CD8-positive, alpha-beta memory T cell (primary cell): ENCODE data around the gene SLCO3A1. TPM values are rescaled to one million over a fixed set of nuclear protein-coding genes. Genes with fewer than 3 reads are reported as not detected.

Experiments used
- CTCF ChIA-PET: fragments of 350-600 bp; sonication (Branson Sonifier 250); formaldehyde crosslinking; loops from one replicate; lab custom pipeline; 2021; ENCODE audit warnings: antibody characterized with exemption; lab: Charles Lee
- POLR2A ChIA-PET: fragments of 350-600 bp; sonication (Branson Sonifier 250); formaldehyde crosslinking; loops from one replicate; lab custom pipeline; 2021; ENCODE audit warnings: antibody characterized with exemption; lab: Charles Lee
- DNase-seq, 5 donors: peaks; one replicate each; pipeline versions ENCODE4 v3.0.0 to v3.0.0-alpha.2; 2020 to 2022; ENCODE audit warnings: mixed read lengths in 1 of 5
- H3K27ac ChIP-seq: one replicate; pipeline ENCODE4 v1.7.0; 2013; ENCODE audit warnings: low read depth, mild to moderate bottlenecking, low read length, moderate library complexity
- H3K27me3 ChIP-seq: 2 replicates; pipeline ENCODE4 v1.7.0; 2013; ENCODE audit warnings: low read length, mild to moderate bottlenecking; ENCODE audit not compliant: insufficient read depth, poor library complexity, severe bottlenecking
- H3K36me3 ChIP-seq: 2 replicates; pipeline ENCODE4 v1.7.0; 2013; ENCODE audit warnings: mild to moderate bottlenecking, low read length, moderate library complexity; ENCODE audit not compliant: insufficient read depth
- H3K4me1 ChIP-seq: 2 replicates; pipeline ENCODE4 v1.7.0; 2013; ENCODE audit warnings: mild to moderate bottlenecking, low read length, moderate library complexity; ENCODE audit not compliant: insufficient read depth
- H3K4me3 ChIP-seq: 2 replicates; pipeline ENCODE4 v1.7.0; 2013; ENCODE audit warnings: mild to moderate bottlenecking, low read length
- H3K9me3 ChIP-seq: 2 replicates; pipeline ENCODE4 v1.7.0; 2013; ENCODE audit warnings: mild to moderate bottlenecking, low read length
- H3K27ac Mint-ChIP-seq, 8 donors: one replicate each; pipeline ENCODE4 v1.8.0; 2020 to 2021; ENCODE audit warnings: mixed read lengths in 8 of 8, mild to moderate bottlenecking in 6 of 8, inconsistent platforms in 3 of 8, moderate library complexity in 3 of 8
- H3K27me3 Mint-ChIP-seq, 2 donors: one replicate each; pipeline ENCODE4 v1.8.0; 2020 to 2021; ENCODE audit warnings: mixed read lengths in 2 of 2, mild to moderate bottlenecking in 1 of 2, moderate library complexity in 1 of 2
- H3K36me3 Mint-ChIP-seq, 3 donors: one replicate each; pipeline ENCODE4 v1.8.0; 2020 to 2021; ENCODE audit warnings: mixed read lengths in 3 of 3, inconsistent platforms in 1 of 3, mild to moderate bottlenecking in 1 of 3
- H3K4me1 Mint-ChIP-seq, 3 donors: one replicate each; pipeline ENCODE4 v1.8.0; 2020 to 2021; ENCODE audit warnings: mixed read lengths in 3 of 3, inconsistent platforms in 1 of 3, mild to moderate bottlenecking in 1 of 3
- H3K4me3 Mint-ChIP-seq, 7 donors: one replicate each; pipeline ENCODE4 v1.8.0; 2020 to 2021; ENCODE audit warnings: mixed read lengths in 7 of 7, mild to moderate bottlenecking in 6 of 7, moderate library complexity in 4 of 7, inconsistent platforms in 2 of 7
- H3K9me3 Mint-ChIP-seq, 5 donors: one replicate each; pipeline ENCODE4 v1.8.0; 2020 to 2022; ENCODE audit warnings: mixed read lengths in 5 of 5, mild to moderate bottlenecking in 3 of 5, moderate library complexity in 2 of 5, inconsistent platforms in 1 of 5
- polyA plus RNA-seq: library from polyadenylated mRNA; unstranded; fragments of 300-500 nt; fragmentation: Illumina TruSeq; gene quantifications from one replicate; pipeline ENCODE4 v1.2.3, GENCODE V29; 2021
- total RNA-seq, 2 experiments: library from RNA; stranded (reverse); gene quantifications; one replicate each; pipeline ENCODE4 v1.2.3, GENCODE V29; 2021

Gene SLCO3A1
- total and polyA plus RNA-seq, 3 experiments from 2014 or later: 10.0 to 47.9 (median 10.8) TPM

DNA sequence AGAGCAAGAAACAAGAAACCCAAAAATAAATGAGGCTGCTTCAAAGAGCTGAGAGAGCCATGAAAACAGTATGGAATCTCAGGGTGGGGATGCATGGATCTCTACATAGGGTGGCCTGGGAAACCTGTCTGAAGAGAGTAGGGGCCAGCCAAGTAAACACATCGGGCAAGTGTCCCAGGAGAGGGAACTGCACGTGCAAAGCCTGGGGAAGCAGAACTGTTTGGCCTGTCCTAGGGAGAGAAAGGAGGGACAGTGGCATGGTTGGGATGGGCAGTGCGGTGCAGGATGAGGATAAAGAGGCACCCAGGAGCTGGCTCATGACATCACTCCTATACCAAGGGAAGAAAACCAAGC is 271.1 kb downstream of the SLCO3A1 start:
- Mint-ChIP-seq H3K4me1 (peaks cover 10 to 17% (median 12%) of the 10 kb centered on the region in 3 donors), H3K4me3 (no peak overlapping the region), H3K9me3 (peaks cover 0 to 3% (median 0%) of the 10 kb centered on the region in 5 donors), H3K27me3 (no peaks in the 10 kb centered on the region), H3K36me3 (peaks cover 29 to 93% (median 50%) of the 10 kb centered on the region in 3 donors), H3K27ac (peak overlapping the region in 2 of 8 donors; percentile 30 to 39)
- H3K36me3 ChIP-seq: peaks cover 7% of the 10 kb centered on the region
- H3K4me1 ChIP-seq: no peaks in the 10 kb centered on the region
- CTCF ChIA-PET: interaction anchor here (0.9 kb wide), 1 partner anchor 26 kb away, joined by 3 read pairs; no protein-coding TSS in a partner anchor
- POLR2A ChIA-PET: no interaction called here
- no peaks in the 10 kb centered on the region for H3K9me3 ChIP-seq
- H3K27ac ChIP-seq: no peak overlapping the region
- H3K27me3 ChIP-seq: no peaks in the 10 kb centered on the region
- no peak overlapping the region for H3K4me3 ChIP-seq
- no peak for DNase-seq

DNA sequence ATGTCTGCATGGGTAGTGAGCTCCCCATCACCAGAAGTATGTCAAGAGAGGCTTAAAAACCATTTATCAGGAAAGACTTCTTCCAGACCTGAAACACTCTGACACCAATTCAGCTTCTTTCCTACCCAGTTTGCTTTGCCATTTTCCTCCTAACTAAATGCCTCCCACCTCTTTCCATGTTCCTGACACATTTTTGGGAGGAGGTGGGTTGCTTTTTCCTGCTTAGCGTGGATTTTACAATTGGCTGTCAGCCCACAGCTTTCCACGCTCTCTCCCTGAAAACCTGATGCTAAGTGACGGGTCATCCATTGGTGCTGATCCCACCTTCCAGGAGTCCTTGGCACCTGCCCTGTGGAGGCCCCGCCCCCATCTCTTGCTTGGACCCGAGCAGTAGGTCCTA is 275.3 kb downstream of the SLCO3A1 start:
- POLR2A ChIA-PET: no interaction called here
- H3K27ac Mint-ChIP-seq: peak overlapping the region in 2 of 8 donors; percentile 7 to 79
- no peaks in the 10 kb centered on the region for H3K36me3 ChIP-seq
- H3K27me3 ChIP-seq: no peaks in the 10 kb centered on the region
- CTCF ChIA-PET: interaction anchor here (1.3 kb wide), 1 partner anchor 18 kb away, joined by 3 read pairs; no protein-coding TSS in a partner anchor
- no peaks in the 10 kb centered on the region for H3K27me3 Mint-ChIP-seq
- H3K9me3 Mint-ChIP-seq: no peaks in the 10 kb centered on the region
- H3K4me3 Mint-ChIP-seq: no peak overlapping the region
- no peaks in the 10 kb centered on the region for H3K9me3 ChIP-seq
- DNase-seq: no peak
- no peak overlapping the region for H3K27ac ChIP-seq
- H3K4me1 ChIP-seq: no peaks in the 10 kb centered on the region
- H3K4me3 ChIP-seq: no peak overlapping the region
- H3K36me3 Mint-ChIP-seq: peaks cover 13 to 89% (median 32%) of the 10 kb centered on the region in 3 donors
- H3K4me1 Mint-ChIP-seq: peaks cover 0 to 6% (median 0%) of the 10 kb centered on the region in 3 donors

DNA sequence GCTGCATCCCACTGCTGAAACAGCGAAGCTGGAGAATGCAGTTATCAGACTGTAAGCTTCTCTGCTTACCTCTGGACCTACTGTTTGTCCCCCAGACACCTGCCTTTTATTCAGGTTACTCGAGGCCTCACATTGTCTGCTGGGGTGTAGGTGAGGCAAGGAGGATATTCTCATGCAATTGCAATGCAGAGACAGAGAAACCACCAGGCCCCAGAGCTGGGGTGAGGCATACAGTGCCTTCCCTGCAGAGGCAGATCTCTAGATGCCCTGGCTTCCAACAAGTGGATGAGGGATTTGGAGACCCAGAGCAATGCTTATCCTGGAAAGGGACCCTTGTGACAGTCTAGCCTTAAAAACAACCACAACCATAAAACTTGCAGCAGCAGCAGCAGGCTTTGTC is 276.7 kb downstream of the SLCO3A1 start:
- Histone ChIP-seq H3K27ac (no peak overlapping the region), H3K27me3 (no peaks in the 10 kb centered on the region), H3K9me3 (no peaks in the 10 kb centered on the region), H3K36me3 (no peaks in the 10 kb centered on the region), H3K4me3 (no peak overlapping the region), H3K4me1 (no peaks in the 10 kb centered on the region)
- Mint-ChIP-seq H3K4me1 (peaks cover 7 to 17% (median 13%) of the 10 kb centered on the region in 3 donors), H3K27ac (no peak overlapping the region), H3K27me3 (no peaks in the 10 kb centered on the region), H3K4me3 (no peak overlapping the region), H3K9me3 (no peaks in the 10 kb centered on the region), H3K36me3 (peaks cover 20 to 87% (median 31%) of the 10 kb centered on the region in 3 donors)
- ChIA-PET CTCF (no interaction called here), POLR2A (no interaction called here)
- DNase-seq: no peak

DNA sequence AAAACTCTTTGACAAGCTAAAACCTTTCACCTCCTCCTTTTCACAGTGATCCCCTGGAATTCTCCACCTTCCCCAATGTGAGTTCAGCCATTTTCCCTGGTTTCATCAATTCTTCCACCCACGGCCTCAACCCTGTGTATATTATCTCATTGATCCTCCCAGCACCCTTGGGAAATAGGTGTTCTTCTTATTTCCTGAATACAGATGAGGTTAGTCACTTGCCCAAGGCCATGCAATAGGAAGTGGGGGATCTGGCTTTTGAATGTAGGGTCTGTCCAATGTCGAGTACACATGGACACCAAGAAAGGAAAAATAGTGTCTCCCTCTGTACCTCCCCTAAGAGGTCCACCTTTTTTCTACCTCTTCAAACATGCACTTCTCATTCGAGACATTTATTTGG is 277.4 kb downstream of the SLCO3A1 start:
- no peaks in the 10 kb centered on the region for H3K36me3 ChIP-seq
- peaks cover 27 to 87% (median 35%) of the 10 kb centered on the region in 3 donors for H3K36me3 Mint-ChIP-seq
- no peak overlapping the region for H3K4me3 Mint-ChIP-seq
- no peak for DNase-seq
- CTCF ChIA-PET: no interaction called here
- no peak overlapping the region for H3K4me3 ChIP-seq
- H3K27me3 ChIP-seq: no peaks in the 10 kb centered on the region
- H3K27ac ChIP-seq: no peak overlapping the region
- POLR2A ChIA-PET: no interaction called here
- H3K4me1 Mint-ChIP-seq: peaks cover 10 to 24% (median 18%) of the 10 kb centered on the region in 3 donors
- H3K9me3 ChIP-seq: no peaks in the 10 kb centered on the region
- H3K27me3 Mint-ChIP-seq: no peaks in the 10 kb centered on the region
- no peaks in the 10 kb centered on the region for H3K9me3 Mint-ChIP-seq
- peak overlapping the region in 2 of 8 donors; percentile 11 to 13 for H3K27ac Mint-ChIP-seq
- no peaks in the 10 kb centered on the region for H3K4me1 ChIP-seq

DNA sequence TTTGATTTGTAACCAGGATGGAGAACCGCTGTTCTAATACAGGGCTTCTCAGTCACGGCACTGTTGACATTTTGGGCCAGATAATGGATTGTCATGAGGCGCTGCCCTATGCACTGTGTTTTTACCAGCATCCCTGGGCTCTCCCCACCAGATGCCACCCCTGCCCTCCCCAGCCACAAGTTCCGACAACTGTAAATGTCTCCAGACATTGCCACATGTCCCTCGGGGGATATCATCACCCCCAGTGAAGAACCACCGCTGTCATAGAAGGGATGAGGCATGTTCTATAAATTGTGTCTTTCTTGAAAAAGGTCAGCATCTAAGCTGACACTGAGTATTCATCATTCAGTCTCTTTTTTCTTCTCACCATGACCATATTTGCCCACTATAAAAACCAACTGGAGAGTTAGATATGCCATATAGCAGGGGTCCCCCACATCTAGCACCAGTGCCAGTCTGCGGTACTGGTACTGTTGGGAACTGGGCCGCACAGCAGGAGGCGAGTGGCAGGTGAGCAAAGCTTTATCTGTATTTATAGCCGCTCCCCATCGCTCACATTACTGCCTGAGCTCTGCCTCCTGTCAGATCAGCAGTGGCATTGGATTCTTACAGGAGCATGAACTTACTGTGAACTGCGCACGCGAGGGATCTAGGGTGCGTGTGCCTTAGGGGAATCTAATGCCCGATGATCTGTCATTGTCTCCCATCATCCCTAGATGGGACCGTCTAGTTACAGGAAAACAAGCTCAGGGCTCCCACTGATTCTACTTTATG is 279.7 kb downstream of the SLCO3A1 start:
- Mint-ChIP-seq H3K9me3 (peaks cover 0 to 4% (median 2%) of the 10 kb centered on the region in 5 donors), H3K27ac (peak overlapping the region in 1 of 8 donors; percentile 43), H3K4me3 (no peak overlapping the region), H3K4me1 (peaks cover 10 to 26% (median 18%) of the 10 kb centered on the region in 3 donors), H3K36me3 (peaks cover 31 to 71% (median 36%) of the 10 kb centered on the region in 3 donors), H3K27me3 (no peaks in the 10 kb centered on the region)
- no peaks in the 10 kb centered on the region for H3K27me3 ChIP-seq
- no peaks in the 10 kb centered on the region for H3K4me1 ChIP-seq
- no peak overlapping the region for H3K27ac ChIP-seq
- ChIA-PET CTCF (no interaction called here), POLR2A (no interaction called here)
- H3K4me3 ChIP-seq: no peak overlapping the region
- no peak for DNase-seq
- no peaks in the 10 kb centered on the region for H3K9me3 ChIP-seq
- no peaks in the 10 kb centered on the region for H3K36me3 ChIP-seq

DNA sequence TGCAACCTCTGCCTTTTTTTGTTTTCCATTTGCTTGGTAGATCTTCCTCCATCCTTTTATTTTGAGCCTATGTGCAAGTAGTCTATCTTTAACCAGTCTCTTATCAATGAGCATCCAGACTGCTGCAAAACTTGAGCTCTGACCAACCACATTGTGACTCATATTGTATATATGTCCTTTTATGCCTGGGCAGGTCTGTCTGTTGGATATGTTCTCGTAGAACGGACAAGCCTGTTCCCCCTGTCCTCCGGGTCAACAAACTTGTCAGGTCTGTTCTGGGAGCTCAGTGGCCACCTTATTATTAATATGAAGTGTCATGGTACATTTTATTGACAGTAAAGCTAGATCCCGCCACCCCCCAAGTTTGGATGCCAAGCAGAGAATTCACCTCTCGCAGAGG is 287.3 kb downstream of the SLCO3A1 start:
- ChIA-PET POLR2A (no interaction called here), CTCF (no interaction called here)
- no peaks in the 10 kb centered on the region for H3K27me3 Mint-ChIP-seq
- no peak overlapping the region for H3K27ac ChIP-seq
- peaks cover 0 to 4% (median 2%) of the 10 kb centered on the region in 5 donors for H3K9me3 Mint-ChIP-seq
- no peaks in the 10 kb centered on the region for H3K4me1 ChIP-seq
- H3K4me3 Mint-ChIP-seq: no peak overlapping the region
- H3K4me1 Mint-ChIP-seq: peaks cover 0 to 4% (median 0%) of the 10 kb centered on the region in 3 donors
- H3K36me3 ChIP-seq: no peaks in the 10 kb centered on the region
- no peaks in the 10 kb centered on the region for H3K9me3 ChIP-seq
- H3K4me3 ChIP-seq: no peak overlapping the region
- no peak overlapping the region for H3K27ac Mint-ChIP-seq
- H3K27me3 ChIP-seq: no peaks in the 10 kb centered on the region
- no peak for DNase-seq
- H3K36me3 Mint-ChIP-seq: peaks cover 10 to 29% (median 25%) of the 10 kb centered on the region in 3 donors

DNA sequence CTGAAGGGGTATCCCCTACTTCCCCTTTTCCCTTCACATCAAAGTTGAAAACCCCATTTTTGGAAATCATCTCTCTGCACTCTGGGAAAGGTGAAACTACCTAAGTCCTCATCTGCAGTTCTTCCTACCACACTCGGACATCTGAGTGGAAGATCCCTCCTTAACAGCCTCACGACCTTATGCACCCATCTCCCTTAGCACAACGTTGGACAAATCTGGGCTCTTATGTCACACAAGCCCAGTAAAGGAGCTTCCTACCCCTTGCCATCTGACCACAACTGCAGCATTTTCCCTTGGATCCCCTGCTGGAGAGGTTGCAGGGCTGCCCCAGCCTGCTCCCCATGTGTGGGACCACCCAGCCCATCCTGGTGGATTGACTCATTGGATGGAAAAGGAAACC is 288.1 kb downstream of the SLCO3A1 start:
- no peak overlapping the region for H3K4me3 Mint-ChIP-seq
- DNase-seq: no peak
- Histone ChIP-seq H3K4me3 (no peak overlapping the region), H3K27ac (no peak overlapping the region), H3K36me3 (no peaks in the 10 kb centered on the region), H3K4me1 (no peaks in the 10 kb centered on the region), H3K27me3 (no peaks in the 10 kb centered on the region), H3K9me3 (no peaks in the 10 kb centered on the region)
- POLR2A ChIA-PET: no interaction called here
- H3K36me3 Mint-ChIP-seq: peaks cover 2 to 31% (median 16%) of the 10 kb centered on the region in 3 donors
- peaks cover 0 to 2% (median 1%) of the 10 kb centered on the region in 5 donors for H3K9me3 Mint-ChIP-seq
- H3K27me3 Mint-ChIP-seq: no peaks in the 10 kb centered on the region
- CTCF ChIA-PET: no interaction called here
- H3K27ac Mint-ChIP-seq: peak overlapping the region in 1 of 8 donors; percentile 75
- H3K4me1 Mint-ChIP-seq: no peaks in the 10 kb centered on the region
